H1 (cell line): ENCODE results near the gene SLC6A3. TPM values are rescaled to one million over a fixed set of nuclear protein-coding genes. Genes with fewer than 3 reads are reported as not detected.

ENCODE experiments used
- CTCF ChIA-PET: fragments of 300-600 bp; sonication (Branson Sonifier 250); formaldehyde crosslinking; loops from one replicate; lab custom pipeline; 2021; ENCODE audit not compliant: partially characterized antibody; lab: Charles Lee
- POLR2A ChIA-PET: fragments of 300-600 bp; sonication (Branson Sonifier 250); formaldehyde crosslinking; loops from one replicate; lab custom pipeline; 2021; ENCODE audit warnings: inconsistent platforms; ENCODE audit not compliant: partially characterized antibody; lab: Charles Lee
- DNase-seq, 2 experiments: peaks; one replicate each; pipeline versions ENCODE4 v3.0.0 to v3.0.0-alpha.2; 2010 to 2022; ENCODE audit warnings: low spot score in 2 of 2, low read depth in 1 of 2, mixed read lengths in 1 of 2
- FAIRE-seq: peaks from 2 replicates; lab custom pipeline; 2011; peaks lifted over from hg19 to GRCh38; lab: Jason Lieb, UNC
- H2AFZ ChIP-seq: 2 replicates; pipeline ENCODE4 v1.8.1; 2012; ENCODE audit warnings: low read length, inconsistent platforms
- H2AK5ac ChIP-seq: 2 replicates; pipeline ENCODE4 v1.6.1; 2013; ENCODE audit warnings: low read depth, low read length
- H2BK120ac ChIP-seq: replicated peaks from 2 replicates; pipeline ENCODE3; 2013; ENCODE audit warnings: low read depth, low read length, inconsistent platforms
- H2BK12ac ChIP-seq: 2 replicates; pipeline ENCODE4 v1.6.1; 2013; ENCODE audit warnings: low read depth, low read length
- H2BK15ac ChIP-seq: 2 replicates; pipeline ENCODE4 v1.6.1; 2013; ENCODE audit warnings: low read length
- H2BK20ac ChIP-seq: 2 replicates; pipeline ENCODE4 v1.6.1; 2013; ENCODE audit warnings: low read length
- H2BK5ac ChIP-seq: 2 replicates; pipeline ENCODE4 v1.6.1; 2013; ENCODE audit warnings: low read depth, low read length
- H3K14ac ChIP-seq: 2 replicates; pipeline ENCODE4 v1.6.1; 2013; ENCODE audit warnings: inconsistent platforms; ENCODE audit not compliant: insufficient read length
- H3K18ac ChIP-seq: 2 replicates; pipeline ENCODE4 v1.6.1; 2013; ENCODE audit warnings: low read length; ENCODE audit errors: extremely low read depth
- H3K23ac ChIP-seq: 2 replicates; pipeline ENCODE4 v1.6.1; 2013; ENCODE audit warnings: inconsistent platforms; ENCODE audit not compliant: insufficient read length
- H3K23me2 ChIP-seq: 2 replicates; pipeline ENCODE4 v1.6.1; 2013; ENCODE audit warnings: low read depth, low read length
- H3K27ac ChIP-seq: 2 replicates; pipeline ENCODE4 v1.6.1; 2011; ENCODE audit warnings: low read depth, low read length, inconsistent platforms
- H3K27me3 ChIP-seq, 4 experiments: replicated peaks in 1 of 4; 1 replicate in 1 of 4; 2 replicates in 3 of 4; pipeline versions ENCODE4 v1.6.1 to v1.8.1; 2011 to 2013; ENCODE audit warnings: low read length in 3 of 4, mild to moderate bottlenecking in 3 of 4, inconsistent platforms in 2 of 4, mixed read lengths in 2 of 4, moderate library complexity in 1 of 4; ENCODE audit not compliant: control insufficient read depth in 3 of 4, insufficient read depth in 3 of 4; ENCODE audit errors: extremely low read depth in 1 of 4
- H3K36me3 ChIP-seq, 4 experiments: 2 replicates each; pipeline versions ENCODE4 v1.6.1 to v1.8.1; 2011 to 2013; ENCODE audit warnings: mild to moderate bottlenecking in 4 of 4, low read length in 3 of 4, moderate library complexity in 2 of 4, control low read depth in 1 of 4, inconsistent platforms in 1 of 4; ENCODE audit not compliant: insufficient read depth in 4 of 4, control insufficient read depth in 2 of 4
- H3K4ac ChIP-seq: replicated peaks from 2 replicates; pipeline ENCODE3; 2013; ENCODE audit warnings: low read length, low read depth, mixed read lengths, inconsistent platforms; ENCODE audit not compliant: insufficient read length
- H3K4me1 ChIP-seq, 4 experiments: replicated peaks in 1 of 4; 1 replicate in 1 of 4; 2 replicates in 3 of 4; pipeline versions ENCODE4 v1.6.1 to v1.8.1; 2011 to 2013; ENCODE audit warnings: low read length in 3 of 4, inconsistent platforms in 2 of 4, mixed read lengths in 1 of 4; ENCODE audit not compliant: insufficient read depth in 4 of 4, control insufficient read depth in 3 of 4
- H3K4me2 ChIP-seq, 2 experiments: 2 replicates each; pipeline versions ENCODE4 v1.6.1 to v1.8.1; 2011 to 2013; ENCODE audit warnings: low read depth in 2 of 2, low read length in 2 of 2, control low read depth in 1 of 2, inconsistent platforms in 1 of 2, mild to moderate bottlenecking in 1 of 2; ENCODE audit not compliant: insufficient read depth in 1 of 2
- H3K4me3 ChIP-seq, 4 experiments: fragments of 200-600, 300-600 bp in 1 of 4; sonication (generic), shearing (Covaris generic), sonication (Bioruptor Twin) in 1 of 4; 2 replicates each; pipeline versions ENCODE4 v1.5.1 to v1.8.1; 2011 to 2016; ENCODE audit warnings: low read length in 4 of 4, low read depth in 3 of 4, control low read depth in 2 of 4, inconsistent platforms in 2 of 4, mild to moderate bottlenecking in 2 of 4, mixed read lengths in 1 of 4, moderate library complexity in 1 of 4; ENCODE audit not compliant: insufficient read depth in 2 of 4; ENCODE audit errors: extremely low read depth in 1 of 4
- H3K56ac ChIP-seq: replicated peaks from 2 replicates; pipeline ENCODE3; 2013; ENCODE audit warnings: low read depth, mild to moderate bottlenecking, mixed read lengths, low read length, inconsistent platforms; ENCODE audit not compliant: insufficient read length
- H3K79me1 ChIP-seq: 2 replicates; pipeline ENCODE4 v1.6.1; 2013; ENCODE audit warnings: low read depth, low read length, control low read depth
- H3K79me2 ChIP-seq, 2 experiments: 2 replicates each; pipeline versions ENCODE4 v1.6.1 to v1.8.1; 2012 to 2013; ENCODE audit warnings: low read length in 2 of 2, mild to moderate bottlenecking in 2 of 2, inconsistent platforms in 1 of 2; ENCODE audit not compliant: insufficient read depth in 2 of 2, control insufficient read depth in 1 of 2
- H3K9ac ChIP-seq, 4 experiments: replicated peaks in 1 of 4; 1 replicate in 1 of 4; 2 replicates in 3 of 4; pipeline versions ENCODE4 v1.6.1 to v1.8.1; 2011 to 2013; ENCODE audit warnings: low read depth in 3 of 4, low read length in 3 of 4, control low read depth in 2 of 4, mild to moderate bottlenecking in 2 of 4, moderate library complexity in 2 of 4, inconsistent platforms in 1 of 4; ENCODE audit errors: extremely low read depth in 1 of 4
- H3K9me3 ChIP-seq, 2 experiments: 2 replicates each; pipeline versions ENCODE4 v1.6.1 to v1.8.1; 2012 to 2013; ENCODE audit warnings: mild to moderate bottlenecking in 2 of 2, moderate library complexity in 2 of 2, control low read depth in 1 of 2, inconsistent platforms in 1 of 2, low read depth in 1 of 2, low read length in 1 of 2, mixed read lengths in 1 of 2; ENCODE audit not compliant: insufficient read depth in 2 of 2
- H4K20me1 ChIP-seq, 2 experiments: replicated peaks in 1 of 2; 2 replicates each; pipeline versions ENCODE3 to v1.8.1; 2011 to 2013; ENCODE audit warnings: inconsistent platforms in 2 of 2, low read length in 2 of 2, mild to moderate bottlenecking in 1 of 2; ENCODE audit not compliant: insufficient read depth in 2 of 2, control insufficient read depth in 1 of 2
- H4K5ac ChIP-seq: 2 replicates; pipeline ENCODE4 v1.6.1; 2013; ENCODE audit warnings: low read length, low read depth, mixed read lengths, inconsistent platforms; ENCODE audit not compliant: insufficient read length
- H4K8ac ChIP-seq: 2 replicates; pipeline ENCODE4 v1.8.0; 2013; ENCODE audit warnings: mild to moderate bottlenecking, moderate library complexity, low read length, inconsistent platforms; ENCODE audit not compliant: insufficient read depth; ENCODE audit errors: extremely low read depth
- H4K91ac ChIP-seq: replicated peaks from 2 replicates; pipeline ENCODE3; 2013; ENCODE audit warnings: low read length, mixed read lengths, inconsistent platforms; ENCODE audit not compliant: insufficient read length
- EP300 ChIP-seq, 2 experiments: IDR thresholded peaks; 1 replicate in 1 of 2; 2 replicates in 1 of 2; pipeline ENCODE4 v1.6.1; 2011 to 2012; ENCODE audit warnings: low read depth in 2 of 2, low read length in 2 of 2, mild to moderate bottlenecking in 2 of 2, borderline replicate concordance in 1 of 2, inconsistent platforms in 1 of 2, moderate library complexity in 1 of 2
- JUND ChIP-seq: IDR thresholded peaks from 2 replicates; pipeline ENCODE4 v1.6.1; 2011; ENCODE audit warnings: mild to moderate bottlenecking, improper control_type of control experiment, low read length
- POU5F1 ChIP-seq: IDR thresholded peaks from 2 replicates; pipeline ENCODE4 v1.6.1; 2011; ENCODE audit warnings: low read depth, mild to moderate bottlenecking, low read length, moderate library complexity
- SIRT6 ChIP-seq: IDR thresholded peaks from one replicate; pipeline ENCODE4 v1.7.1; 2012; ENCODE audit warnings: low read length, inconsistent platforms
- SUZ12 ChIP-seq: fragments of 200-600 bp; sonication (generic); IDR thresholded peaks from 2 replicates; pipeline ENCODE4 v1.6.1; 2012; ENCODE audit warnings: mild to moderate bottlenecking, inconsistent platforms, low read length, moderate library complexity, mixed read lengths
- WGBS, 2 experiments: shearing (Covaris generic) in 1 of 2; methylation state at CpG; one replicate each; pipeline versions ENCODE4 v1.1.6 to v1.1.7; 2013 to 2015; ENCODE audit warnings: low lambda C conversion rate in 2 of 2, mixed read lengths in 2 of 2, inconsistent platforms in 1 of 2, low coverage in 1 of 2, missing lambda C conversion rate in 1 of 2; ENCODE audit not compliant: insufficient replicate concordance in 2 of 2, insufficient coverage in 1 of 2, insufficient read length in 1 of 2; ENCODE audit errors: extremely low coverage in 1 of 2, missing lambda C conversion rate in 1 of 2; 5-methylcytosine and 5-hydroxymethylcytosine counted together
- polyA plus RNA-seq, 7 experiments: library from polyadenylated mRNA; depleted of rRNA in 3 of 7; stranded (reverse) in 5 of 7; unstranded in 2 of 7; fragments of >200 nt in 5 of 7; fragments of 200-250 nt in 2 of 7; gene quantifications; 1 replicate in 5 of 7; 2 replicates in 1 of 7; 4 replicates in 1 of 7; pipeline versions ENCODE4 v1.2.1 to v1.2.3, GENCODE V29; 2011 to 2013; ENCODE audit warnings: missing spikeins in 2 of 7, mixed read lengths in 2 of 7
- total RNA-seq: library from RNA; stranded (reverse); fragmentation: NEBNext Ultra II Directional; extraction: Animal tissue kit (Norgen Biotek cat#: 25700); gene quantifications from 2 replicates; pipeline ENCODE4 v1.2.1, GENCODE V29; 2021

Gene SLC6A3
- total and polyA plus RNA-seq, 2 of the 8 experiments (the other 6 are each of a cell fraction or from before 2014, with no cell fraction given) = 0.48 to 0.91 TPM

- no peak for FAIRE-seq
- H4K5ac ChIP-seq = no peak overlapping the region
- no peak overlapping the region for H3K14ac ChIP-seq
- POLR2A ChIA-PET = interaction anchor here (0.8 to 1.3 kb wide), 2 partner anchors 39 to 53 kb away, joined by 4 read pairs; no protein-coding TSS in a partner anchor
- CTCF ChIA-PET = interaction anchor here (0.9 to 3.6 kb wide), 2 partner anchors 33 to 133 kb away, joined by 3 to 14 read pairs; no protein-coding TSS in a partner anchor
- no peak overlapping the region for H2AK5ac ChIP-seq
- H3K79me1 ChIP-seq = no peaks in the 10 kb centered on the region
- no peak overlapping the region for H3K9ac ChIP-seq
- peaks cover 0 to 12% (median 2%) of the 10 kb centered on the region in 4 experiments; a peak in 4 of 7 replicates for H3K4me1 ChIP-seq
- peaks cover 5% of the 10 kb centered on the region; the same call in 1 of the 2 replicates for H3K23me2 ChIP-seq
- no peak overlapping the region for H2BK5ac ChIP-seq
- no peak overlapping the region; the same call in 1 of the 2 replicates for H4K8ac ChIP-seq
- WGBS, 2 experiments = 89% methylated on average over 8 of the region's 10 CpGs; no CpG with 5 or more reads in 1 of the 2 experiments
- no peak overlapping the region for H2BK20ac ChIP-seq
- peaks cover 0 to 14% of the 10 kb centered on the region in 2 experiments; a peak in 2 of 4 replicates for H3K79me2 ChIP-seq
- no peak overlapping the region for H3K4ac ChIP-seq
- peaks cover 0 to 3% (median 2%) of the 10 kb centered on the region in 4 experiments; a peak in 4 of 8 replicates for H3K36me3 ChIP-seq
- no peak overlapping the region for H3K27ac ChIP-seq
- no peak overlapping the region for H2BK15ac ChIP-seq
- no peaks in the 10 kb centered on the region for H3K9me3 ChIP-seq
- no peak for DNase-seq
- no peak overlapping the region for H3K4me3 ChIP-seq
- H2BK120ac ChIP-seq = no peak overlapping the region
- 0 out of 2 replicates have a peak overlapping the region, but pooled peaks have one; percentile 27 for H2BK12ac ChIP-seq
- H4K20me1 ChIP-seq = peaks cover 3 to 8% of the 10 kb centered on the region in 2 experiments
- TF ChIP-seq JUND = no peak
- no peak for TF ChIP-seq EP300 (IDR thresholded peaks at IDR 0.05; ENCODE audit: borderline replicate concordance in 1 of 2, low read depth in 2 of 2, low read length in 2 of 2)
- no peak for TF ChIP-seq SUZ12
- no peak for TF ChIP-seq SIRT6
- TF ChIP-seq POU5F1 = no peak
- no peak overlapping the region for H4K91ac ChIP-seq
- no peak overlapping the region for H3K4me2 ChIP-seq
- no peaks in the 10 kb centered on the region for H3K27me3 ChIP-seq
- no peak overlapping the region for H3K18ac ChIP-seq
- no peak overlapping the region for H3K23ac ChIP-seq
- H3K56ac ChIP-seq = no peak overlapping the region
- no peak overlapping the region for H2AFZ ChIP-seq
Measured at GRCh38 chr5:1347571-1347970, 97.7 kb downstream of the SLC6A3 start.
